Stimulated activated CD4-positive, alpha-beta T cell treated with anti-CD3 and anti-CD28 coated beads, Interleukin-2, amount 100 ng/mL, for 4 hours (primary cell): ENCODE data around the gene RUNX2.

Experiments
- DNase-seq: peaks from one replicate; pipeline ENCODE4 v3.0.0-alpha.2; 2020; ENCODE audit warnings: low read depth

The RUNX2 gene

DNA sequence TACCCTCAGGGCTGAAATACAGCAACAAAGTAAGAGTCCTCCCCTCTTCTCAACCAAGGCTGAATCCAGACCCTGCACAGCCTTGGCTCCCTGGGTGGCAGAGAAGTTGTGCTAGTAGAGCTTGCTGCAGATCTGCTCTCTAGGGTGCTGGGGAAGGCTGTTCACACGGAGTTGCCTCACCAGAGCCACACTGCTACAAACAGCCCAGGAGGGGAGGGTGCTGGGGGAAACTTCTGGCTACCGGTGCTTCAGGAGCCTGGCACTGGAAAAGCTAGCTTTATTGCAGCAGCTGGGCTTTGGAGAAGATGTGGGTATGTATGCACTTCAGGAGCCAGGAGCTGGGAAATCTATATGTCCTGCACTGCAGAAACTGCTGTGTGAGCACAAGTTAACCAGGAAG lies 87.2 kb downstream of the RUNX2 start:
- DNase-seq = no peak

DNA sequence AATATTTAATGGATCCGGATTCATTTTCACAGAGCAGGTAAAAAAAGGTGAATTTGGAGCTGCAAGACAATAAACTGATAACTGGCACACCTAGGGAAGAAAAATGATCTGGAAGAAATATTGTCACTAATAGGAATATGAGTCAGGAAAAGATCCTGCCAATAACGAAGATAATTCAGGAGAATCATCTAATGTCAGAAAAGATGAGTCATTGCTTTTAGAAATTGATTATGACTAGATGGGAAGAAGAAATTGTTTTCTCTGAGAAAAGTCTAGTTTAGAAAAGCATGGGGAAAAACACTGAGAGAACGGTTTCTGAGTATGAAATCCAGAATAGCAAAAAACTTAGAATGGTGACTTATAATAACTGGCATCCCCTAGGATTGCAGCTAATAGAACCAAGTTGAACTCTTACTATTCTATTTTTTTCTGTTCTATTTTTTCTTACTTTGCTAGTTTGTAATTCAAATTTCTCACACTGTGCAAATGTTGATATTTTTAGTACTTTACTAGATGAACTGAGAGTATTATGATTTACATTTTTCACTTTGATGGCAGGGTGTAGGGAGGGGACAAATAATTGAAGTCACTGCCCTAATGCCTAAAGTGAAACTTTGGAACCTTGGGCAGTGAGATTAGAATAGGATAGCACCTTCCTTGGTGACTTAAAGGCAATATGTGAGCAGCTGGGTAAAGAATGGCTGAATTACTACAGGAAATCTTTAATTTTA lies 87.8 kb downstream of the RUNX2 start:
- DNase-seq = no peak

- DNase-seq = no peak
These were observed 88.6 kb downstream of the RUNX2 start for GRCh38 chr6:45416700-45417099.

- no peak for DNase-seq
These were observed 89.3 kb downstream of the RUNX2 start for GRCh38 chr6:45417436-45417835.

- DNase-seq = peak; percentile 39
These were observed 91.5 kb downstream of the RUNX2 start for GRCh38 chr6:45419571-45420082.

GRCh38 chr6:45420083-45420908 lies 92.2 kb downstream of the RUNX2 start:
- DNase-seq = peak; percentile 37

DNA sequence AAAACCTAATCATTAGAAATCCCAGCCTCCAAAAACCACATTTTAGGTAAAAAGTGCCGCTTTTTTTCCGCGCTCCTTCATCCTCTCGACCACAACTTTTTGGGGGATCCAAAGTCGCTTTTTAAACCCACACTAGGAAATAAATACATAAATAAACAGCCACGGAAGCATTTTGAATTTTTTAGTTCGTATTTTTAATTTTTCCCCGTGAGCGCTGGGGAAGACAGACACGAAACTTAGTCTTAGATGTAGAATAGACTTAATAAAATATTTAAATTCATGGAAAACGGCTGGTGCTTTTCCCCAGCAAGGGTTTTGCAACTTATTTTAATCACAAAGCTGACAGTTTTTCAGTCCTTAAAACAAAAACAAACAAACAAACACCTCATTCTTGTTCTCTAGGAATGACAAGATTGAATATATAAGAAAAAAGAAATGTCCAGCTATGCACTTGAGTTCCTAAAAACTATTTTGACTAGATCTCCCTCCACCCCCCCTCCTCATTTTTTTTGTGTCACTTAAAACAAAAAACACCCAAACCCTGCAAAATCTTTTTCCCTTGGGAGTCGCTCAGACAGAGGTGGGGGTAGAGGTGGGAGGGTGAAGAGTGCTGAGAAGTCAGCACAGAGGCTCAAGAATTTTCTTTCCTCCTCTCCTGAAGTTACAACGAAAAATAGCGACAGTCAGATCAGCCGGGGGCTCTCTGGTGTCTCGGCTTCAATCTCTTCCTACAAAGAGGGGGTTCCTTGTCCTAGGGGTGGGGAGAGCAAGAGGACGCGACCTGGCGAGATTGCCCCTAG lies 93.0 kb downstream of the RUNX2 start:
- DNase-seq = no peak

- DNase-seq = no peak
These were observed 93.8 kb downstream of the RUNX2 start for GRCh38 chr6:45421709-45422502.

DNA sequence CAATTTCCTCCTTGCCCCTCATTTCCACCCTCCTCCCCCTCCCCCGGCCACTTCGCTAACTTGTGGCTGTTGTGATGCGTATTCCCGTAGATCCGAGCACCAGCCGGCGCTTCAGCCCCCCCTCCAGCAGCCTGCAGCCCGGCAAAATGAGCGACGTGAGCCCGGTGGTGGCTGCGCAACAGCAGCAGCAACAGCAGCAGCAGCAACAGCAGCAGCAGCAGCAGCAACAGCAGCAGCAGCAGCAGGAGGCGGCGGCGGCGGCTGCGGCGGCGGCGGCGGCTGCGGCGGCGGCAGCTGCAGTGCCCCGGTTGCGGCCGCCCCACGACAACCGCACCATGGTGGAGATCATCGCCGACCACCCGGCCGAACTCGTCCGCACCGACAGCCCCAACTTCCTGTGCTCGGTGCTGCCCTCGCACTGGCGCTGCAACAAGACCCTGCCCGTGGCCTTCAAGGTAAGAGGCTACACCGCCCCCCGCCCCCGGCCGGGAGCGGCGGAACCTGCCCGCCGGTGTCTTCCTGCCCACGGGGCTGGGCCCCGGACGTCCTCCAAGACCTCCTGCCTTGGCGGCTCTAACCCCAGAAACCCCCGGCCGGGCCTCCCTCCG lies 94.5 kb downstream of the RUNX2 start:
- DNase-seq = peak; percentile 40

- DNase-seq = no peak
These were observed 95.1 kb downstream of the RUNX2 start for GRCh38 chr6:45423111-45423823.

GRCh38 chr6:45423824-45424450 lies 95.8 kb downstream of the RUNX2 start:
- no peak for DNase-seq

GRCh38 chr6:45424451-45424861 lies 96.3 kb downstream of the RUNX2 start:
- no peak for DNase-seq

- DNase-seq = no peak
These were observed 98.1 kb downstream of the RUNX2 start for GRCh38 chr6:45426251-45426650.

- DNase-seq = no peak
These were observed 99.6 kb downstream of the RUNX2 start for GRCh38 chr6:45427726-45428125.

DNA sequence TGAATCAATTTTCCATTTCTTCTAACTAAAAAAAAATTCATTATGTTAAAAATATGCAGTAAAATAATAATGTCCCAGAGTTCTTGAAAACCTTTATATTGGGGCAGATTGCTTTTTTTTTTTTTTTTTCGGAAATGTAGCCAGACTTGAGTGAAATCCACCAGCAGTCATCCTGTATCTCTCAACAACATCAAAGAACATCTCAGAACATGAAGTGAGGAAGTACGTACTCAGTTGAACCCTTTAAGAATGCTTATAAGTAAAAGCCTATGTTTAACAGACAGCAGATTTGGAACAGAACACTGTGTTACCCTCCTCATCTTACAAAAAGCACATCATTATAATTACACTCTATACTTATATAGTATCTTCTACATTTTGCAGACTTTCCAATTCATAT lies 100.6 kb downstream of the RUNX2 start:
- DNase-seq = no peak

- DNase-seq = no peak
These were observed 102.6 kb downstream of the RUNX2 start for GRCh38 chr6:45430590-45431202.

GRCh38 chr6:45431317-45432065 lies 103.4 kb downstream of the RUNX2 start:
- DNase-seq = no peak

DNA sequence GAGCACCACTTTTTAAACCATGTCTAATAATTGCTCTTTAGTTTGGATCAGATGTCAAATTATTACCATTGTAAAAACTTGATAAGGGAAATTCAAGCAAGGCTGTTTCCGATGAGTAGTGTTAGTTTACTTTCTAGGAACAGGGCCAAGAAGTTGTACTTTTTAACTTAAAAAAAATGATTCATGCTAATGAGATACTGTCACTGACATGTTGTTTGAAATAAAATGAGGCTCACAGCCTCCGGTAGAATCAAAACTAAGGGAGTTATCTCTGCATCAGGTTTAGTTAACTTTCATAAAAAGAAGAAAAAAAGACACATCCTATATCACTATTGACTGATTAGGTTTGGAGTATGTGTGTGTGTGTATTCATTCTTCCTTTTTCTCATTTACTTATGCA lies 104.8 kb downstream of the RUNX2 start:
- no peak for DNase-seq
